ENCODE measurements around the gene TMPRSS4. TPM values are rescaled to one million over a fixed set of nuclear protein-coding genes. Genes with fewer than 3 reads are reported as not detected.

Gene TMPRSS4
- total RNA-seq, 1 experiment from 2014 or later: 1.5 TPM

DNA sequence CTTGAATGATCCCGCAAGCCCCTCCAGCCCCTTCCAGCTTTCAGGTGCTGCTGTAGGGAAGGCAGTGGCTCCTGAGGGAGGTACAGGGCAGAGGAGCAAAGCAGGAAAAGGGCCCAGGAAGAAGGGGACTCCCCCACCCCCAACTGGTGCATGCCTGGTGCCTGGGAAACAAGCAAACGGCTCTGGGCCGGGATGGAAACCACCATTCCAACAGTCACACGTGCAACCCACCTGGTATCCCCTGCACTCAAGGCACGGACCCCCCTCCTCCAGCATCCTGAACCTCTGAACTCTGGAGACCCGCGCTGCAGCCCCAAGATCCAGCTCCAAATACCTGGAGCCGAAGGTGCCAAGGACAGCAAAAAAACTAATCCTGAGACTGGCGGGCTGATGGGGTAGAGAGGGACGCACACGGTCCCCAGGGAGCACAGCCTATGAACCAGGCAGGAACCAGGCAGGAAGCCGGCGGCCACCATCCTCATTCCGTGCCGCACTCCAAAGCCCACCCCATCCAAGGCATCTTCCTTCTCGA, 75.2 kb downstream of the TMPRSS4 start:
- ChIA-PET CTCF (no interaction called here), POLR2A (ENCODE audit: unreplicated experiment) (no interaction called here)
- intact Hi-C loops (cut with micrococcal nuclease): no loop called here
- Histone ChIP-seq H3K36me3 (ENCODE audit: low read depth, low read length) (no peaks in the 10 kb centered on the region), H3K9ac (ENCODE audit: low read length) (no peak overlapping the region), H3K4me3 (ENCODE audit: low read length) (peak overlapping the region; percentile 64), H3K27me3 (ENCODE audit: low read length) (peaks cover 68% of the 10 kb centered on the region), H3K9me2 (replicated peaks; ENCODE audit: low read length) (no peaks in the 10 kb centered on the region), H3K9me3 (ENCODE audit: low read length) (no peaks in the 10 kb centered on the region), H3K4me1 (ENCODE audit: insufficient read depth, low read length) (peaks cover 15% of the 10 kb centered on the region; the same call in 1 of the 2 replicates), H2AFZ (ENCODE audit: low read length) (peak overlapping the region; percentile 76), H3K27ac (ENCODE audit: low read length) (no peak overlapping the region), H3F3A (ENCODE audit: low read length, unreplicated experiment) (no peaks in the 10 kb centered on the region), H3K4me2 (ENCODE audit: low read length) (peak overlapping the region; percentile 85), H3K79me2 (ENCODE audit: low read length) (no peaks in the 10 kb centered on the region), H4K20me1 (ENCODE audit: low read length) (no peaks in the 10 kb centered on the region)
- DNase-seq (no peak), ATAC-seq (no peak)
- BruUV-seq (replicated peaks): no TSS peak
- no peak for TF ChIP-seq EZH2 (IDR thresholded peaks at IDR 0.05; ENCODE audit: low read length, unreplicated experiment)
- TF ChIP-seq EZH2phosphoT487 (IDR thresholded peaks at IDR 0.05; ENCODE audit: borderline replicate concordance, low read length): no peak
- TF ChIP-seq, protein P1, sequence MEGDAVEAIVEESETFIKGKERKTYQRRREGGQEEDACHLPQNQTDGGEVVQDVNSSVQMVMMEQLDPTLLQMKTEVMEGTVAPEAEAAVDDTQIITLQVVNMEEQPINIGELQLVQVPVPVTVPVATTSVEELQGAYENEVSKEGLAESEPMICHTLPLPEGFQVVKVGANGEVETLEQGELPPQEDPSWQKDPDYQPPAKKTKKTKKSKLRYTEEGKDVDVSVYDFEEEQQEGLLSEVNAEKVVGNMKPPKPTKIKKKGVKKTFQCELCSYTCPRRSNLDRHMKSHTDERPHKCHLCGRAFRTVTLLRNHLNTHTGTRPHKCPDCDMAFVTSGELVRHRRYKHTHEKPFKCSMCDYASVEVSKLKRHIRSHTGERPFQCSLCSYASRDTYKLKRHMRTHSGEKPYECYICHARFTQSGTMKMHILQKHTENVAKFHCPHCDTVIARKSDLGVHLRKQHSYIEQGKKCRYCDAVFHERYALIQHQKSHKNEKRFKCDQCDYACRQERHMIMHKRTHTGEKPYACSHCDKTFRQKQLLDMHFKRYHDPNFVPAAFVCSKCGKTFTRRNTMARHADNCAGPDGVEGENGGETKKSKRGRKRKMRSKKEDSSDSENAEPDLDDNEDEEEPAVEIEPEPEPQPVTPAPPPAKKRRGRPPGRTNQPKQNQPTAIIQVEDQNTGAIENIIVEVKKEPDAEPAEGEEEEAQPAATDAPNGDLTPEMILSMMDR (conservative IDR thresholded peaks at IDR 0.05; ENCODE audit: low read depth, low read length): no peak

DNA sequence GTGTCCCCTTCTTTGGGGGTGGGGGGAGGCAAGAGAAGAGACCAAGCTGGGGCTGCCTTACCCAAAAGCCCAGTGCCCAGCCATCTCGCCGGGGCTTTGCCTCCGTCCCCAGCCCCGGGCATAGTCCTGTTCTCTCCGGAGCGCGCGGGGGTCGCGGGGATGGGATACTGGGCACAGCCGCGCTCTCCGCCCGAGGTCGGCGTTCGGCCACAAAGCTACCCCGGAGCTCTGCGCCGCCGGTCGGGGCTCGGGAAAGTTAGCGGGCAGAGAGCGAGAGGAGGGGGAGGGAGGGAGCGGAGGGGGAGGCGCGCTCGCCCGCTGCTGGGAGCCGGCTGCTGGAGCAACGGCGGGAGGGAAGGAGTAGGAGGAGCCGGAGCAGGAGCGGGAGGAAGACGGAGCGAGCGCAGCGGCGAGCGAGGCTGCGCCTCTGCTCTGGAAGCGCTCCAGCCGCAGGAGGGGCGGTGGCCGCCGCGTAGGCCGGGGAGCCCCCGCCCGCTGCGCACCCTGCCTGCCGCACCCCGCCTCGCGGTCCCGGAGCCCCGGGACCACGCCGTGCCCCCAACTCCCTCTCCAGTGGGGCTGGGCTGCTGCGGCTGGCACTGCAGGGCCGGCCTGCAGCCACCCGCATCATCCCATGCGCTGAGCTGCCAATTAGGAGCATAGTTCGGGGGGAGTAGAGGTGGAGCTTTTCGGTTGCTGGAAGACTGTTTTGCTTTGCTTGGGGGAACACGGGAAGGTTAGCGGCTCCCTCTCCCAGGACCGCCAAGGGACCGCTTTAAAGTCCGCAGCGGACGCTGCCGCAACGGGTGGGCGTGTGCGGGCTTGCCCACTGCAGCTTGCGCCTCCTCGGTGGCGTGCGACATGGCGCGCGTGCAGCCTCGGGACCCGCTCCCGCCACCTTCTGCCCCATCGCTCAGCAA, 75.9 kb downstream of the TMPRSS4 start, which contains the start of gene SCN4B:
TSS of gene SCN4B (minus strand) at position 272 of the 920 bp plus-strand sequence. CDS start at position 122, 150 bp downstream.
- Histone ChIP-seq H3K4me2 (ENCODE audit: low read length) (peak within 1 kb of the TSS; percentile 85), H3K9ac (ENCODE audit: low read length) (no peak within 1 kb of the TSS), H3F3A (ENCODE audit: low read length, unreplicated experiment) (no peaks in the 10 kb centered on the region), H3K4me3 (ENCODE audit: low read length) (peak within 1 kb of the TSS; percentile 64), H3K27ac (ENCODE audit: low read length) (no peak within 1 kb of the TSS), H2AFZ (ENCODE audit: low read length) (peak within 1 kb of the TSS; percentile 76), H3K9me2 (replicated peaks; ENCODE audit: low read length) (no peaks in the 10 kb centered on the region), H3K36me3 (ENCODE audit: low read depth, low read length) (no peaks in the 10 kb centered on the region), H4K20me1 (ENCODE audit: low read length) (no peaks in the 10 kb centered on the region), H3K79me2 (ENCODE audit: low read length) (no peaks in the 10 kb centered on the region), H3K9me3 (ENCODE audit: low read length) (no peaks in the 10 kb centered on the region), H3K4me1 (ENCODE audit: insufficient read depth, low read length) (peaks cover 15% of the 10 kb centered on the region; the same call in 1 of the 2 replicates), H3K27me3 (ENCODE audit: low read length) (peaks cover 76% of the 10 kb centered on the region)
- ChIA-PET CTCF (no interaction called here), POLR2A (ENCODE audit: unreplicated experiment) (no interaction called here)
- TF ChIP-seq EZH2phosphoT487 (IDR thresholded peaks at IDR 0.05; ENCODE audit: borderline replicate concordance, low read length) (peak; percentile 47; the same call in 1 of the 2 replicates), EZH2 (IDR thresholded peaks at IDR 0.05; ENCODE audit: low read length, unreplicated experiment) (peak; percentile 83)
- TF ChIP-seq, protein P1 (conservative IDR thresholded peaks at IDR 0.05; ENCODE audit: low read depth, low read length): no peak
- intact Hi-C loops (cut with micrococcal nuclease): no loop called here
- DNase-seq (peak; percentile 62), ATAC-seq (peak; percentile 78)
- no TSS peak for BruUV-seq (replicated peaks)

Data from PC-3 (cell line).